Endothelial cell of umbilical vein (primary cell): ENCODE data around the gene MGLL. TPM values are rescaled to one million over a fixed set of nuclear protein-coding genes. Genes with fewer than 3 reads are reported as not detected.

Experiments
- BruUV-seq: library from RNA; stranded (reverse); fragments of 400-500 nt; replicated peaks from 2 replicates; lab custom pipeline; 2021; lab: Mats Ljungman, UMichigan
- CTCF ChIA-PET: fragments of 300-600, 350-600 bp; sonication (Branson Sonifier 250); formaldehyde crosslinking; loops from one replicate; lab custom pipeline; 2021; ENCODE audit warnings: antibody characterized with exemption, inconsistent platforms; lab: Charles Lee
- POLR2A ChIA-PET: fragments of 300-600, 350-600 bp; sonication (Branson Sonifier 250); formaldehyde crosslinking; loops from one replicate; lab custom pipeline; 2021; ENCODE audit warnings: antibody characterized with exemption, inconsistent platforms; lab: Charles Lee
- DNase-seq: peaks from one replicate; pipeline ENCODE4 v3.0.0-alpha.2; 2011; ENCODE audit warnings: low read depth, low spot score
- FAIRE-seq: peaks from 2 replicates; lab custom pipeline; 2011; peaks lifted over from hg19 to GRCh38; lab: Jason Lieb, UNC
- H2AFZ ChIP-seq: 2 replicates; pipeline ENCODE4 v1.6.0; 2012; ENCODE audit warnings: low read depth, low read length, control low read depth, inconsistent platforms
- H3K27ac ChIP-seq: 2 replicates; pipeline ENCODE4 v1.5.1; 2011; ENCODE audit warnings: low read depth, mild to moderate bottlenecking, control low read depth, low read length, moderate library complexity; ENCODE audit not compliant: insufficient read depth
- H3K27me3 ChIP-seq, 2 experiments: 2 replicates each; pipeline versions ENCODE4 v1.6.0 to v1.6.1; 2011; ENCODE audit warnings: low read length in 2 of 2, mixed read lengths in 1 of 2; ENCODE audit not compliant: control insufficient read depth in 2 of 2, insufficient read depth in 2 of 2
- H3K36me3 ChIP-seq, 2 experiments: 2 replicates in 1 of 2; 3 replicates in 1 of 2; pipeline ENCODE4 v1.5.1; 2011; ENCODE audit warnings: low read length in 2 of 2, mild to moderate bottlenecking in 1 of 2, moderate library complexity in 1 of 2; ENCODE audit not compliant: control insufficient read depth in 2 of 2, insufficient read depth in 2 of 2; ENCODE audit errors: extremely low read depth in 1 of 2
- H3K4me1 ChIP-seq: 3 replicates; pipeline ENCODE4 v1.5.1; 2011; ENCODE audit warnings: mild to moderate bottlenecking, low read length; ENCODE audit not compliant: control insufficient read depth, insufficient read depth; ENCODE audit errors: extremely low read depth
- H3K4me2 ChIP-seq: 2 replicates; pipeline ENCODE4 v1.6.1; 2011; ENCODE audit warnings: low read length, control low read depth, mixed read lengths; ENCODE audit not compliant: insufficient read depth
- H3K4me3 ChIP-seq, 3 experiments: fragments of 200-600 bp in 1 of 3; sonication (generic), shearing (Covaris generic) in 1 of 3; replicated peaks in 1 of 3; 2 replicates each; pipeline ENCODE4 v1.5.1; 2011 to 2016; ENCODE audit warnings: control low read depth in 3 of 3, low read length in 3 of 3, mild to moderate bottlenecking in 2 of 3, inconsistent platforms in 1 of 3, low read depth in 1 of 3, moderate library complexity in 1 of 3; ENCODE audit not compliant: insufficient read depth in 1 of 3
- H3K79me2 ChIP-seq: 2 replicates; pipeline ENCODE4 v1.6.0; 2012; ENCODE audit warnings: low read length, inconsistent platforms; ENCODE audit not compliant: control insufficient read depth, insufficient read depth
- H3K9ac ChIP-seq: replicated peaks from 2 replicates; pipeline ENCODE3; 2011; ENCODE audit warnings: low read length, control low read depth; ENCODE audit not compliant: insufficient read depth; ENCODE audit errors: extremely low read depth
- H3K9me1 ChIP-seq: replicated peaks from 3 replicates; pipeline ENCODE4 v1.6.0; 2011; ENCODE audit warnings: mild to moderate bottlenecking, low read length; ENCODE audit not compliant: control insufficient read depth, insufficient read depth; ENCODE audit errors: extremely low read depth
- H3K9me3 ChIP-seq: replicated peaks from 2 replicates; pipeline ENCODE4 v1.5.1; 2012; ENCODE audit warnings: low read length, inconsistent platforms; ENCODE audit not compliant: control insufficient read depth, insufficient read depth
- H4K20me1 ChIP-seq: replicated peaks from 2 replicates; pipeline ENCODE3; 2011; ENCODE audit warnings: mild to moderate bottlenecking, low read length; ENCODE audit not compliant: control insufficient read depth, insufficient read depth; ENCODE audit errors: extremely low read depth
- EZH2 ChIP-seq: IDR thresholded peaks from 2 replicates; pipeline ENCODE4 v1.6.1; 2012; ENCODE audit warnings: borderline replicate concordance, low read depth, mild to moderate bottlenecking, moderate library complexity, low read length, inconsistent platforms; ENCODE audit not compliant: severe bottlenecking
- FOS ChIP-seq: IDR thresholded peaks from 2 replicates; pipeline ENCODE4 v1.6.1; 2011; ENCODE audit warnings: mild to moderate bottlenecking, low read length, moderate library complexity, borderline replicate concordance; ENCODE audit not compliant: insufficient read depth
- GATA2 ChIP-seq: IDR thresholded peaks from 2 replicates; pipeline ENCODE4 v1.7.0; 2011; ENCODE audit warnings: low read depth, mild to moderate bottlenecking, moderate library complexity, mixed read lengths, low read length; ENCODE audit not compliant: insufficient read length, insufficient read depth
- JUN ChIP-seq: IDR thresholded peaks from 2 replicates; pipeline ENCODE4 v1.6.1; 2011; ENCODE audit warnings: borderline replicate concordance, low read depth; ENCODE audit not compliant: insufficient read length, insufficient read depth
- MYC ChIP-seq: IDR thresholded peaks from one replicate; pipeline ENCODE4 v1.6.1; 2011; ENCODE audit warnings: mild to moderate bottlenecking, low read depth, low read length
- POLR2A ChIP-seq: IDR thresholded peaks from 2 replicates; pipeline ENCODE4 v1.6.1; 2012; ENCODE audit warnings: low read depth, mild to moderate bottlenecking, control low read depth, low read length
- POLR2AphosphoS5 ChIP-seq: IDR thresholded peaks from 2 replicates; pipeline ENCODE4 v1.6.1; 2012; ENCODE audit warnings: low read depth, mild to moderate bottlenecking, control low read depth, low read length, moderate library complexity; ENCODE audit not compliant: insufficient read depth
- dilution Hi-C: fragments of 300-500 bp; cut with MboI; formaldehyde crosslinking; loops from one replicate; pipeline ENCODE4 v1.15.0; 2019; ENCODE audit warnings: low sequenced_read_pairs; ENCODE audit not compliant: extremely low pct_ligation_motif_present
- intact Hi-C: fragments of 100-400 bp; cut with micrococcal nuclease; formaldehyde crosslinking; loops from one replicate; pipeline ENCODE4 v1.10.0; 2022
- polyA plus RNA-seq, 4 experiments: library from polyadenylated mRNA; depleted of rRNA in 3 of 4; stranded (reverse) in 3 of 4; unstranded in 1 of 4; fragments of >200 nt; gene quantifications; 2 replicates each; pipeline versions ENCODE4 v1.2.1 to v1.2.3, GENCODE V29; 2011 to 2012; ENCODE audit warnings: missing spikeins in 1 of 4
- total RNA-seq: library from RNA; stranded (reverse); gene quantifications from 2 replicates; pipeline ENCODE4 v1.2.3, GENCODE V29; 2021
- TF ChIP-seq, protein P1 (sequence below): IDR thresholded peaks from 2 replicates; pipeline ENCODE4 v1.6.1; 2011; ENCODE audit not compliant: insufficient read depth, insufficient read length
- TF ChIP-seq, protein P2 (sequence below), 2 donors: IDR thresholded peaks; 1 replicate in 1 of 2; 2 replicates in 1 of 2; pipeline ENCODE4 v1.5.1; 2011; ENCODE audit warnings: low read length in 2 of 2, mild to moderate bottlenecking in 2 of 2, moderate library complexity in 2 of 2, control low read depth in 1 of 2, inconsistent platforms in 1 of 2, low read depth in 1 of 2; ENCODE audit not compliant: insufficient read depth in 1 of 2; ENCODE audit errors: extremely low read depth in 1 of 2

Gene MGLL
- total and polyA plus RNA-seq, 2 donors (not counting 3 experiments of a cell fraction or from before 2014, with no cell fraction given), result 30.7 to 60.2 TPM

DNA sequence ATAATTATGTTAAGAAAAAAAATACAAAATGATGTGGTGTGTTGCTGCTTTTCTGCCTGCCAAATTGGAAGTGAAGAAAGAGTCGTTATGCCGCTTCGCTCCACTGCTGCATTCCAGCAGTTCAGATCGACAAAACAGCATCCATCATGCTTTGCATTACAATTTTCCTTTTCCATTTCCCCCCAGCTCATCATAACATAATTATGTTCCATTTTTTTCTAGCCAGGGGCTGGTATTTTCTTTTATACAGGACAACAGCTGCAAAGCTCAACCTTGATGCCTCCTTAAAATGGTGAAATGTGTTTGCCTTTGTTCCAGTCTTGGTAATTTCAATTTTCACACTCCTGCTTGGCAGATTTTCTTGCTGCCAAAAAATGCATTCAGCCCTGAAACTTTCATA is 47.8 kb upstream of the MGLL start:
- DNase-seq, result no peak
- ChIA-PET POLR2A (no interaction called here), CTCF (interaction anchor here (1.3 to 1.4 kb wide), 2 partner anchors 10 to 27 kb away, joined by 3 to 4 read pairs; no protein-coding TSS in a partner anchor)
- Histone ChIP-seq H3K9ac (no peak overlapping the region), H3K79me2 (no peaks in the 10 kb centered on the region), H3K4me3 (no peak overlapping the region), H3K4me2 (no peak overlapping the region), H3K9me3 (no peaks in the 10 kb centered on the region), H3K9me1 (no peaks in the 10 kb centered on the region), H4K20me1 (no peaks in the 10 kb centered on the region), H3K4me1 (no peaks in the 10 kb centered on the region), H3K27me3 (peaks cover 15 to 24% of the 10 kb centered on the region in 2 experiments), H3K27ac (no peak overlapping the region), H2AFZ (no peak overlapping the region), H3K36me3 (no peaks in the 10 kb centered on the region)
- BruUV-seq, result no TSS peak
- intact Hi-C loops (no loop called here), dilution Hi-C loops (no loop called here)
- no peak for FAIRE-seq
- TF ChIP-seq GATA2 (no peak), EZH2 (no peak), MYC (no peak), POLR2AphosphoS5 (no peak), JUN (no peak), FOS (no peak), POLR2A (no peak)
- TF ChIP-seq, protein P1, sequence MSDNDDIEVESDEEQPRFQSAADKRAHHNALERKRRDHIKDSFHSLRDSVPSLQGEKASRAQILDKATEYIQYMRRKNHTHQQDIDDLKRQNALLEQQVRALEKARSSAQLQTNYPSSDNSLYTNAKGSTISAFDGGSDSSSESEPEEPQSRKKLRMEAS, result no peak
- TF ChIP-seq, protein P2, sequence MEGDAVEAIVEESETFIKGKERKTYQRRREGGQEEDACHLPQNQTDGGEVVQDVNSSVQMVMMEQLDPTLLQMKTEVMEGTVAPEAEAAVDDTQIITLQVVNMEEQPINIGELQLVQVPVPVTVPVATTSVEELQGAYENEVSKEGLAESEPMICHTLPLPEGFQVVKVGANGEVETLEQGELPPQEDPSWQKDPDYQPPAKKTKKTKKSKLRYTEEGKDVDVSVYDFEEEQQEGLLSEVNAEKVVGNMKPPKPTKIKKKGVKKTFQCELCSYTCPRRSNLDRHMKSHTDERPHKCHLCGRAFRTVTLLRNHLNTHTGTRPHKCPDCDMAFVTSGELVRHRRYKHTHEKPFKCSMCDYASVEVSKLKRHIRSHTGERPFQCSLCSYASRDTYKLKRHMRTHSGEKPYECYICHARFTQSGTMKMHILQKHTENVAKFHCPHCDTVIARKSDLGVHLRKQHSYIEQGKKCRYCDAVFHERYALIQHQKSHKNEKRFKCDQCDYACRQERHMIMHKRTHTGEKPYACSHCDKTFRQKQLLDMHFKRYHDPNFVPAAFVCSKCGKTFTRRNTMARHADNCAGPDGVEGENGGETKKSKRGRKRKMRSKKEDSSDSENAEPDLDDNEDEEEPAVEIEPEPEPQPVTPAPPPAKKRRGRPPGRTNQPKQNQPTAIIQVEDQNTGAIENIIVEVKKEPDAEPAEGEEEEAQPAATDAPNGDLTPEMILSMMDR (IDR thresholded peaks at IDR 0.05; ENCODE audit: extremely low read depth in 1 of 2, insufficient read depth in 1 of 2, low read depth in 1 of 2, low read length in 2 of 2), result no peak
